ENCODE data around the gene GTF3C5. TPM values are rescaled to one million over a fixed set of nuclear protein-coding genes. Genes with fewer than 3 reads are reported as not detected.
"Not testable (repeated sequence)": the region's sequence is repeated elsewhere in the genome, so short reads cannot be mapped to it uniquely, and the experiment has no call there.

Gene GTF3C5
- total RNA-seq, 3 donors from 2014 or later (not counting 1 experiment from before 2014, with no cell fraction given) = 52.6 to 69.2 (median 60.4) TPM

DNA sequence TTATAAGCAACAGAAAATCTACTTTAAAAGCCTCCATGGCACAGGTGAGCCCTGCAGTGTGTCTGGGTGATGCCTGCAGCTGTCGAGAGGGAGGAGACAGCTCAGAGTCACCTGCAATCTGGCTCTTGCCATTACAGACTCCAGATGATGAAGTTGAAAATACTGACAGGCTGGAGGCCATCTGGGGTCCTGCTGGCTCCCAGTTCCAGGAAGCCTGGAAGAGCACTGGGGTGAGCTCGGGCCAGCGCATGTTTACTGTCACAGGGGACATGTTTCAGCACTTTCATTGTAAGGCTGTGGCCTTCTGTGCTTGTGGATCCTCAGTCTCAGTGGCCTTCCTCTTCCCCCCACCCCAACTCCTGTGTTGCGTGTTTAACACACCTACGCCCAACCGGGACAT, 59.4 kb downstream of the GTF3C5 start:
- H3K9me3 Mint-ChIP-seq = no peaks in the 10 kb centered on the region
- no peaks in the 10 kb centered on the region for H3K36me3 ChIP-seq (ENCODE audit: control insufficient read depth, insufficient read depth, low read length)
- intact Hi-C loops (cut with micrococcal nuclease) = no loop called here
- H3K4me3 Mint-ChIP-seq = no peak overlapping the region
- WGBS (ENCODE audit: insufficient coverage) = 78% methylated on average over 5 of the region's 6 CpGs
- H3K4me3 ChIP-seq (ENCODE audit: low read length) = no peak overlapping the region
- no peaks in the 10 kb centered on the region for H3K27me3 Mint-ChIP-seq (ENCODE audit: low read depth in 2 of 2)
- no peak overlapping the region for H3K27ac ChIP-seq (ENCODE audit: low read length)
- no peaks in the 10 kb centered on the region for H3K4me1 Mint-ChIP-seq
- no peak overlapping the region for H3K27ac Mint-ChIP-seq
- no peaks in the 10 kb centered on the region for H3K36me3 Mint-ChIP-seq
- no peaks in the 10 kb centered on the region for H3K9me3 ChIP-seq (ENCODE audit: control insufficient read depth, insufficient read depth, low read length)
- H3K4me1 ChIP-seq (ENCODE audit: control insufficient read depth, insufficient read depth, low read length) = no peaks in the 10 kb centered on the region
- ATAC-seq (no peak), DNase-seq (no peak)
- H3K27me3 ChIP-seq (ENCODE audit: control insufficient read depth, insufficient read depth, low read length) = no peaks in the 10 kb centered on the region
- TF ChIP-seq, protein P1, sequence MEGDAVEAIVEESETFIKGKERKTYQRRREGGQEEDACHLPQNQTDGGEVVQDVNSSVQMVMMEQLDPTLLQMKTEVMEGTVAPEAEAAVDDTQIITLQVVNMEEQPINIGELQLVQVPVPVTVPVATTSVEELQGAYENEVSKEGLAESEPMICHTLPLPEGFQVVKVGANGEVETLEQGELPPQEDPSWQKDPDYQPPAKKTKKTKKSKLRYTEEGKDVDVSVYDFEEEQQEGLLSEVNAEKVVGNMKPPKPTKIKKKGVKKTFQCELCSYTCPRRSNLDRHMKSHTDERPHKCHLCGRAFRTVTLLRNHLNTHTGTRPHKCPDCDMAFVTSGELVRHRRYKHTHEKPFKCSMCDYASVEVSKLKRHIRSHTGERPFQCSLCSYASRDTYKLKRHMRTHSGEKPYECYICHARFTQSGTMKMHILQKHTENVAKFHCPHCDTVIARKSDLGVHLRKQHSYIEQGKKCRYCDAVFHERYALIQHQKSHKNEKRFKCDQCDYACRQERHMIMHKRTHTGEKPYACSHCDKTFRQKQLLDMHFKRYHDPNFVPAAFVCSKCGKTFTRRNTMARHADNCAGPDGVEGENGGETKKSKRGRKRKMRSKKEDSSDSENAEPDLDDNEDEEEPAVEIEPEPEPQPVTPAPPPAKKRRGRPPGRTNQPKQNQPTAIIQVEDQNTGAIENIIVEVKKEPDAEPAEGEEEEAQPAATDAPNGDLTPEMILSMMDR (IDR thresholded peaks at IDR 0.05) = no peak

DNA sequence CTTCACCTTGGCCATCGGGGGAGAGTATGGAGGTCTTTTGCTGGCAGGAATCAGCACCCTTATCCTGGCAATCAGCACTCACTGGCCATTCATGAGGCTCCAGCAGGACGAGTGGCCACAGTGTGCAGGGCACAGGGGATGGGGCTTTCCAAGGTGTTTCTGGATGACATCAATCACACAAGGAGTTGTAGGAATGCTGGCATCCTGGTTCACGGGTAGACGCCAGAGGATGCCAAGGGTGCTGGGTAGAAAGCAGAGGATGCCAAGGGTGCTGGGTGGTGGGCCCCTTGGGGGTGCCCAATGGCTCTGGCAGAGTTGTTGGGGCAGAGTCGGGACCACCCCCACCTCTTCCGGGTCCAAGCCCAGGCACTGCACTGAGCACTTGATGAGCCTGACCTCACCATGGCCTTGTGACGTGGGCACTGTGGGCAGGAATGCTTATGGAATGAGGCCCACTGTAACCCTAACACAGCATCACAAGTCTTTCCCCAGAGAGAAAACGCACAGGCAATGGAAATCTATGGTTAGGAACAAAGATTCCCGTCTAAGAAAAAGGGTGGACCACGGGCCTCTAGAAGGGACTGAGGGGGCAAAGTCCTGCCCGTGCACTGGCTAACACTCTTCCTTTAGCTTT, 60.1 kb downstream of the GTF3C5 start:
- Mint-ChIP-seq H3K27ac (peak overlapping the region in 1 of 2 donors; percentile 48), H3K36me3 (peaks cover under 1% of the 10 kb centered on the region), H3K4me3 (no peak overlapping the region), H3K9me3 (peaks cover 0 to under 1% of the 10 kb centered on the region in 2 donors), H3K27me3 (ENCODE audit: low read depth in 2 of 2) (no peaks in the 10 kb centered on the region), H3K4me1 (no peaks in the 10 kb centered on the region)
- intact Hi-C loops (cut with micrococcal nuclease) = no loop called here
- Histone ChIP-seq H3K9me3 (ENCODE audit: control insufficient read depth, insufficient read depth, low read length) (no peaks in the 10 kb centered on the region), H3K36me3 (ENCODE audit: control insufficient read depth, insufficient read depth, low read length) (no peaks in the 10 kb centered on the region), H3K27me3 (ENCODE audit: control insufficient read depth, insufficient read depth, low read length) (no peaks in the 10 kb centered on the region), H3K4me3 (ENCODE audit: low read length) (no peak overlapping the region), H3K27ac (ENCODE audit: low read length) (no peak overlapping the region), H3K4me1 (ENCODE audit: control insufficient read depth, insufficient read depth, low read length) (no peaks in the 10 kb centered on the region)
- 94% methylated on average over 11 of the region's 11 CpGs for WGBS (ENCODE audit: insufficient coverage)
- TF ChIP-seq, protein P1 (IDR thresholded peaks at IDR 0.05) = no peak
- no peak for DNase-seq
- peak in 1 of 3 donors; percentile 14 for ATAC-seq

DNA sequence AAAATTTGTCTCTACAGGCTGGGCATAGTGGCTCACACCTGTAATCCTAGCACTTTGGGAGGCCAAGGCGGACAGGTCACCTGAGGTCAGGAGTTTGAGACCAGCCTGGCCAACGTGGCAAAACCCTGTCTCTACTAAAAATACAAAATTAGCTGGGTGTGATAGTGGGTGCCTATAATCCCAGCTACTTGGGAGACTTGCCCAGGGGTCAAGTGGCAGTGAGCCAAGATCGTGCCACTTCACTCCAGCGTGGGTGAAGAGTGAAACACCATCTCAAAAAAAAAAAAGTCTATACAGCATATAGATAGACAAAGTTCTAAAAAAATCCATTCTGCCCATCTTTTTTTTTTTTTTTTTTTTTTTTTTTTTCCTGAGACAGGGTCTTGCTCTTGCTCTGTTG, 63.6 kb downstream of the GTF3C5 start:
- H3K27me3 Mint-ChIP-seq (ENCODE audit: low read depth in 2 of 2); H3K4me1 Mint-ChIP-seq; H3K27me3 ChIP-seq (ENCODE audit: control insufficient read depth, insufficient read depth, low read length); H3K27ac Mint-ChIP-seq; H3K4me3 ChIP-seq (ENCODE audit: low read length); H3K4me1 ChIP-seq (ENCODE audit: control insufficient read depth, insufficient read depth, low read length); H3K27ac ChIP-seq (ENCODE audit: low read length); DNase-seq; H3K9me3 ChIP-seq (ENCODE audit: control insufficient read depth, insufficient read depth, low read length); intact Hi-C loops (cut with micrococcal nuclease); H3K4me3 Mint-ChIP-seq; H3K9me3 Mint-ChIP-seq; ATAC-seq: not testable (repeated sequence)
- peaks cover 11% of the 10 kb centered on the region for H3K36me3 Mint-ChIP-seq
- H3K36me3 ChIP-seq (ENCODE audit: control insufficient read depth, insufficient read depth, low read length) = peaks cover 27% of the 10 kb centered on the region
- 93% methylated on average over 3 of the region's 4 CpGs for WGBS (ENCODE audit: insufficient coverage)

DNA sequence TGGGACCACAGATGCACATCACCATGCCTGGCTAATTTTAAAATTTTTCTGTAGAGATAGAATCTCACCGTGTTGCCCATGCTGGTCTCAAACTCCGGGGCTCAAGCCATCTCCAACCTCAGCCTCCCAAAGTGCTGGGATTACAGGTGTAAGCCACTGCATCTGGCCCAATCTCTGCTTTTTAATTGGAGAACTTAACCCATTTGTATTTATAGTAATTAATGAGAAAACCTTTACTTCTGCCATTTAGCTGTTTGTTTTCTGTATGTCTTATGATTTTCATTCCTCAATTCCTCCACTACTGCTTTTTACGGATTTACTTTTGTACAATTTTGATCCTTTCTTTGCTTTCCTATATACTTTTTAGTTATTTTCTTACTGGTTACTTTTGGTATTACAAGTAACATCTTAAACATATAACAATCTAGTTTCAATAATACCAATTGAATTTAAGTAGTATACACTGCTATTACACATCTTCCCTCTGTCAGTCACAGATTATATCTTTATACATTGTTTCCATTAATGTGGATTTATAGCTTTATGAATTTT, 64.1 kb downstream of the GTF3C5 start:
- Mint-ChIP-seq H3K36me3 (peaks cover 11% of the 10 kb centered on the region), H3K4me1 (no peaks in the 10 kb centered on the region), H3K27ac (no peak overlapping the region), H3K27me3 (ENCODE audit: low read depth in 2 of 2) (no peaks in the 10 kb centered on the region), H3K9me3 (peaks cover 0 to 7% of the 10 kb centered on the region in 2 donors), H3K4me3 (no peak overlapping the region)
- DNase-seq = no peak
- 100% methylated on average over 2 of the region's 3 CpGs for WGBS (ENCODE audit: insufficient coverage)
- TF ChIP-seq, protein P1 (IDR thresholded peaks at IDR 0.05) = no peak
- Histone ChIP-seq H3K9me3 (ENCODE audit: control insufficient read depth, insufficient read depth, low read length) (no peaks in the 10 kb centered on the region), H3K4me3 (ENCODE audit: low read length) (no peak overlapping the region), H3K27ac (ENCODE audit: low read length) (no peak overlapping the region), H3K36me3 (ENCODE audit: control insufficient read depth, insufficient read depth, low read length) (peaks cover 32% of the 10 kb centered on the region), H3K4me1 (ENCODE audit: control insufficient read depth, insufficient read depth, low read length) (no peaks in the 10 kb centered on the region), H3K27me3 (ENCODE audit: control insufficient read depth, insufficient read depth, low read length) (no peaks in the 10 kb centered on the region)
- peak in 1 of 3 donors; percentile 3 for ATAC-seq
- intact Hi-C loops (cut with micrococcal nuclease) = no loop called here
